Activated naive CD8-positive, alpha-beta T cell treated with anti-CD3 and anti-CD28 coated beads, Interleukin-2, amount 50 U/mL, for 24 hours (primary cell): ENCODE data around the gene ANXA4.
"Not testable (repeated sequence)": the region's sequence is repeated elsewhere in the genome, so short reads cannot be mapped to it uniquely, and the experiment has no call there.

Experiments
- ATAC-seq: fragments of 150-1000 bp; cut with Tn5 transposase; one replicate; pipeline ENCODE4 v1.10.0; 2021
- DNase-seq: peaks from one replicate; pipeline ENCODE4 v3.0.0; 2021
- H3K27ac Mint-ChIP-seq: one replicate; pipeline ENCODE4 v1.8.0; 2021; ENCODE audit warnings: mild to moderate bottlenecking, mixed read lengths
- H3K27me3 Mint-ChIP-seq: one replicate; pipeline ENCODE4 v1.8.0; 2021; ENCODE audit warnings: mixed read lengths
- H3K36me3 Mint-ChIP-seq: one replicate; pipeline ENCODE4 v1.8.0; 2021; ENCODE audit warnings: low read depth, mixed read lengths
- H3K4me1 Mint-ChIP-seq: one replicate; pipeline ENCODE4 v1.8.0; 2021; ENCODE audit warnings: mixed read lengths
- H3K4me3 Mint-ChIP-seq: one replicate; pipeline ENCODE4 v1.8.0; 2021; ENCODE audit warnings: mild to moderate bottlenecking, moderate library complexity, mixed read lengths
- H3K9me3 Mint-ChIP-seq: one replicate; pipeline ENCODE4 v1.8.0; 2021; ENCODE audit warnings: mixed read lengths

ANXA4 gene

DNA sequence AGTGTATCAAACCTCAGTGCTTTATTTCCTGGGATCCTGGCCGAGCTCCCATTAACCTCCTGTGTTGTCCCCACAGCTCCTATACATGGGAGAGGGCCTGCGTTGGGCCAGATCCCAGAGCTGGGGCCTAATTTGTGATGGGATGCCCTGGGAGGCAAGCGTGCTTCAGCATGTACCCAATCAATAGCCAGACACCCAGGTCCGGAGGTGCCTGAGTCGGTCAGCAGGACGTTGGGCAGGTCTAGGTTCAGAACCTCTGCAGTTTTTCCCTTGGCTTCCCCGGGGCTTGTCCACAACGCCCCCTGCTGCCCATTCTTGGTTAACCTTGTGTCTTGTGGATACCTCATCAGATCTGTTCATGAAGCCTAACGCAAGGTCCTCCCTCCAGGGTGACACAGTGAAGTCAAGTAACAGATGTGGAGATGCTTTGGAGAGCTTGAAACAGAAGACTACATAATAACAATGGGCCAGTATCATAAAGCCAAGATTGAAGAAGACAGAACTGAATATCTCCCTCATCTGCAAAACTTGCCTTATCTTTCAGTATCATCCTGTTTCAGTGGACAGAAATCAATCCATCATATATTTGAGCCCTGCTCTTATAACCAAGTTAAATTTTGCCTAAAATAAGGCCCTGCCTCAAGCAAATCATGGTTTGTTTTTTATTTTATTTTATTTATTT, 27.3 kb upstream of the ANXA4 start:
- not testable (repeated sequence) for H3K36me3 Mint-ChIP-seq, H3K9me3 Mint-ChIP-seq, H3K4me3 Mint-ChIP-seq, H3K4me1 Mint-ChIP-seq, H3K27me3 Mint-ChIP-seq
- DNase-seq (peak; percentile 93), ATAC-seq (peak; percentile 89)
- H3K27ac Mint-ChIP-seq = peak overlapping the region; percentile 43

DNA sequence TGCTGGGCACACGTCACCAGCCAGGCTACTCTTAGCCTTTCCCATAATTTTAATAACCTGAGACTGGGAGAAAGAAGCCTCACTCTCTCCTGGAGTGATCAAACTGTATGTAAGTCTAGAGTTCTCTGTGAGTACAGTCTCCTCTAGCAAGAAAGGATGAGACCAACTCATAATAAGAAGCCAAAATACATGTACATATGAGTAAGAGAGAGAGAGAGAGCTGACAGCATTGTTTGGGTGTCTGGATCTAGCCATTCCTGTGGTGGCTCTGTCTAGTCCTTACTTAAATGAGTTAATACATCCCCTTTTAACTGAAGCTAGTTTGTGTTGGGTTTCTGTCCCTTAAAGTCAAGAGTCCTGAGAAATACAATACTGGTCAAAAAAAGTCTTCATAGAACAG, 26.0 kb upstream of the ANXA4 start:
- H3K9me3 Mint-ChIP-seq = no peaks in the 10 kb centered on the region
- no peak overlapping the region for H3K27ac Mint-ChIP-seq
- H3K27me3 Mint-ChIP-seq = no peaks in the 10 kb centered on the region
- H3K4me3 Mint-ChIP-seq = no peak overlapping the region
- ATAC-seq (no peak), DNase-seq (no peak)
- H3K36me3 Mint-ChIP-seq = no peaks in the 10 kb centered on the region
- peaks cover 10% of the 10 kb centered on the region for H3K4me1 Mint-ChIP-seq

DNA sequence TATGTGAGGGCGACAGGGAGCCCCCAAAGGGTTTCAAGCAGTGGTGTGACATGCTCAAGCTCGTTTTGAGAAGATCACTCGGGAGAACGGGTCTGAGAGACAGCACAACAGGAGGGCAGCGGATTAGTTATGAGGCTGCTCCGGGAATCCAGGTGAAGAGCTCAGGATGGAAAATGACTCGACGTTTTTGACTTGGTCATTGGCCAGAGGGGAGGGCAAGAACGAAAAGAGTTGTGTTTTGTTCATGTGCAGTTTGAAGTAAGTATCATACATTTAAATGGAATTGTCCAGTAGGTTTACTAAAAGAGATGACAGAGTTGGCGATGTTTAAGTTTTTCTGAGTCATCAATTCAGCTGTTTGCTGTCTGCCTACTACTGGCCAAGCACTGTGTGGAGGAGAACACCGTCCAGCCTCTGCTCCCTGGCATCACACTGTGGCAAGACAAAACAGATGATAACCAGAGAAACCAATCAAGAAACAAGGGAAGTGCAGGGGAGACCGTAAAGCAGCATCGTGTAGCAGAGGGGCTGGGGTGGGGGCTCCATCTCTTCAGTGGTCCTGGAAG, 25.3 kb upstream of the ANXA4 start:
- Mint-ChIP-seq H3K4me1 (peaks cover 7% of the 10 kb centered on the region), H3K9me3 (no peaks in the 10 kb centered on the region), H3K27me3 (no peaks in the 10 kb centered on the region), H3K27ac (no peak overlapping the region), H3K36me3 (no peaks in the 10 kb centered on the region), H3K4me3 (no peak overlapping the region)
- ATAC-seq (no peak), DNase-seq (no peak)

DNA sequence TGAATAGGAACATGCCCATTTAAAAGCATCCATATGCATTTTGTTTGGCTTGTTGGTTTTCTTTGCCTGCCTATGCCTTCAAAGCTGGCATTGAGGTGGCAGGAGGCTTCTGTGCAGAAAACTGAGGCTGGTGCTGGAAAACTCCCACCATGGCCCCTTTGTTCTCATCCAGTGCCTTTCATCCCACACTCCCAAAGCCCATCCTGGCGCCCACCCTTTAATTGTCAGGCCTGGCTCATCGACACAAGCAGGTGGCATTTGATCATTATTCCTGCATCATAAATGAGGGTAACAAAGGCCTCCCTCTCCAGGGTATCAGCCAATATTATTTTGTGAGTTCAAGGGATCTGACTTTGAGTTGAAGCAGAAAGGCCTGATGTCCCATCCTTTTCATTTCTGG, 24.7 kb upstream of the ANXA4 start:
- Mint-ChIP-seq H3K27me3 (no peaks in the 10 kb centered on the region), H3K27ac (no peak overlapping the region), H3K4me3 (no peak overlapping the region), H3K4me1 (peaks cover 7% of the 10 kb centered on the region), H3K36me3 (no peaks in the 10 kb centered on the region), H3K9me3 (no peaks in the 10 kb centered on the region)
- ATAC-seq (no peak), DNase-seq (no peak)

DNA sequence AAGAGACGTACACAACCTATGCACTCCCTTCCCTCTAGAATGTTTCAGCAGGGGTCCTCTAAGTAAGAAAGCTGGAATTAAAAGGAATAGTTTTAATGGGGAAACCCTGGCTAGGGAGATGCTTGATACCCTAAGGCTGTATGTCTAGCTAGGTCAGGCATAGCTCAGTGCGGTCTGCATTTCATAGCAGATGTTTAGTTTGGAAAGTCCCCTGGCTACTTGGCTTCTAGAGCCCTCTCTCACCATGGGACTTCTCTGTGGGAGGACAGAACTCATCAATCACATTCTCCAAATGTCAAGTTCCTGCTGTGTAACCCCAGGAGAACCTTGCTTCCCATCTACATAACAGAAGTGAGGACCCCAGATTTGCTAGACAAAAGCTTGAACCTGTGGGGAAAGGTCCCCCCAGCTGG, 24.1 kb upstream of the ANXA4 start:
- H3K36me3 Mint-ChIP-seq = no peaks in the 10 kb centered on the region
- no peak for ATAC-seq
- no peaks in the 10 kb centered on the region for H3K9me3 Mint-ChIP-seq
- H3K4me3 Mint-ChIP-seq = no peak overlapping the region
- DNase-seq = no peak
- peaks cover 7% of the 10 kb centered on the region for H3K4me1 Mint-ChIP-seq
- H3K27me3 Mint-ChIP-seq = no peaks in the 10 kb centered on the region
- H3K27ac Mint-ChIP-seq = no peak overlapping the region

DNA sequence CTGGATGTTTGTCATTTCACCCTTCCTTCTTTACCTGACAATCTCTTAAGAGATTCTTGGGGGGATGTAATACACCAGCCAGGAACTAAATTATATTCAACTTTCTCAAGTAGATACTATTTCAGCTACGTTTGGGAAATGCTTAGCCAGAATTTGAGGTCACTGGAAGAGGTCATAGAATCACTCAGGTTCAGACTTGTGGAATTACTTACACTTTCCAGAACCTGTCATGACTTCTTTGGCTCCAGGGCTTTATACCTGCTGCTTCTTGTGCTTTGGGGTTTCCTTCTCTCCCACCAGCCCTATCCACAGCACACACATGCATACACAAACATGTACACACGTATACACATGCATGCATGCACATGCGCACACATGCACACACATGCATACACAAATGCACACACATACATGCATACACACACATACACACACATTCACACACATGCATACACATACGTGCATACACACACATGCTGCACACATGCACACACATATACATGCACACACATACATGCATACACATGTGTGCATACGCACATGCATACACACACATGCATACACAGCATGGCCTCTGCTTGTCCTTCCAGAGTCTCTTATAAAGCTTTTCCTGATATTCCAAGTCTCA, 23.5 kb upstream of the ANXA4 start:
- H3K27ac Mint-ChIP-seq = no peak overlapping the region
- H3K4me3 Mint-ChIP-seq = no peak overlapping the region
- H3K27me3 Mint-ChIP-seq = no peaks in the 10 kb centered on the region
- no peak for DNase-seq
- peaks cover 7% of the 10 kb centered on the region for H3K4me1 Mint-ChIP-seq
- H3K36me3 Mint-ChIP-seq = no peaks in the 10 kb centered on the region
- H3K9me3 Mint-ChIP-seq = no peaks in the 10 kb centered on the region
- no peak for ATAC-seq

DNA sequence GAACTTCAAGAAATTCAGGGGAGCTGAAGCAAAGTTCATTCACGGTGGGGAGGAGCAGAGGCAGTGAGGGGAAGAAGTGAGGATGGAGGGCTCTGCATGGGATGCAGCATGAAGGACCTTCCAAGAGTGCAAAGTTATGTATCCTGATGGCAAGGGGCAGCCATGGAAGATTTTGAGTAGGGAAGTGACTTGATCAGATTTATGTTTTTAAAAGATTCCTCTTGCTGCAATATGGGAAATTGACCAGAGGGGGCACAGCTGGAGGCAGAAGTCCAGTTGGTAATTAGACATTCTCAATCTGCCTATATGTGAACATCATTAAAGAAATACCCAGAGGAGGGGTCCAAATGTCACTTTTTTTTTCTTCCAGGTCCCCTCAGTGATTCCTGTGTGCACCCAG, 21.5 kb upstream of the ANXA4 start:
- ATAC-seq (no peak), DNase-seq (no peak)
- no peaks in the 10 kb centered on the region for H3K36me3 Mint-ChIP-seq
- no peak overlapping the region for H3K27ac Mint-ChIP-seq
- H3K9me3 Mint-ChIP-seq = no peaks in the 10 kb centered on the region
- peaks cover 2% of the 10 kb centered on the region for H3K4me1 Mint-ChIP-seq
- H3K27me3 Mint-ChIP-seq = no peaks in the 10 kb centered on the region
- no peak overlapping the region for H3K4me3 Mint-ChIP-seq

DNA sequence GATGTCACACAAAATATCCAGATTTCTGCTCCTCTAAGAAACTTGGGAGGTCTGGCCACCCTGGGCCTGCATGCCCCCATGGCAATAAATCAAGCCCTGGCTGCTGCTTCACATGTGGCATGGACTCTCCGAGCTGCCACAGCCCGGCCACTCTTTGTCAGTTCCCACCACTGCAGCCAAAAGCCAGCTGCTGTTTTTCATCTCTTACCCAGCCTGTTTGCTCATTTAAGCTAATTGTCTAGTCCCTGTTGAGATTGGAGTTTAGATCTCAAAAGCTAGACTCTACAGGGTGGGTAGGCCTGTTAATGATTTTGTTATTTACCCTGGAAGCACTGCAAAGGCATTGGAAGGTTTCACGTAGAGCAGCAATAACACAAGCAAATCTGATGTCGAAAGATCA, 20.9 kb upstream of the ANXA4 start:
- H3K4me3 Mint-ChIP-seq = no peak overlapping the region
- DNase-seq (no peak), ATAC-seq (no peak)
- H3K4me1 Mint-ChIP-seq = peaks cover 2% of the 10 kb centered on the region
- no peak overlapping the region for H3K27ac Mint-ChIP-seq
- no peaks in the 10 kb centered on the region for H3K27me3 Mint-ChIP-seq
- no peaks in the 10 kb centered on the region for H3K36me3 Mint-ChIP-seq
- no peaks in the 10 kb centered on the region for H3K9me3 Mint-ChIP-seq

DNA sequence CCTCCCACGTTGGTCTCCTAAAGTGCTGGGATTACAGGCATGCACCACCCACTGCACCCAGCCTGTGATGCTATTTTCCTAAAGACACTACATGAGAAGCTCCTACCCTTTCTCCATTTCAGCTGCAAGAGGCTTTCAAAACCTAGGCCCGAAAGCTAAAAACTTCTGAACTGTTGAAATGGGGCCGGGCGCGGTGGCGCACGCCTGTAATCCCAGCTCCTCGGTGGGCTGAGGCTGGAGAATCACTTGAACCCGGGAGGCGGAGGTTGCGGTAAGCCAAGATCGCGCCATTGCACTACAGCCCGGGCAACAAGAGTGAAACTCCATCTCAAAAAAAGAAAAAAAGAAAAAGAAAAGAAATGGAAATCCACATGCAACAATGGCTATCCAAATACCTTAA, 18.1 kb upstream of the ANXA4 start:
- Mint-ChIP-seq H3K27me3 (no peaks in the 10 kb centered on the region), H3K4me1 (peaks cover 2% of the 10 kb centered on the region), H3K9me3 (no peaks in the 10 kb centered on the region), H3K4me3 (no peak overlapping the region), H3K36me3 (no peaks in the 10 kb centered on the region), H3K27ac (no peak overlapping the region)
- DNase-seq (no peak), ATAC-seq (no peak)

DNA sequence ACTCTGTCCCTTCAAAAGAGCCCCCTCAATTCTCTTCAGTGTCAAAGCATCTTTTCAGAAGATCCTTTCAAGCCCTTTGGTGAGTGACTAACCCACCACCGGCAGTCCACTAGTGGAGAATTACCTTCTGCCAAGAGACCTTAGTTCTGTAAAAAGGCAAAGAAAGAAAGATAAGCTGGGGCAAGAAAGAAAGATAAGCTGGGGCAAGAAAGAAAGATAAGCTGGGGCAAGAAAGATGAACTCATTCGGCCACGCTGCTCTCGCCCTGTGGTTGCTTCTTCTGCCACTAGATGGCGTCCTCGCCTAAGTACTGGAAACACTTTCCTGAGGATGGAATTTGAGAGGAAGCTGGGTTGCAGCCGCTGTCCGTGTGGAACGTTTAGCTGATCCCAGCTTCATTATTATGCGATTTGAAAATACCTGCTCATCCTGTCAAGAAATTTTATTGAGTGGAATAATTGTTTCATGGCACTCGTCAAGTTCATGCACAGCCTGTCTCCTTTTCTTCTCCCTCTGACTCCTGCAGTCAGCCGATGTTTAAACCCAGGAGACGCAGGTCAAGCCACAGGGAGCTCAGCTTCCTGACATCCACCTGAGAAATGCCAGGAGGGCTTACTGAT, 17.3 kb upstream of the ANXA4 start:
- Mint-ChIP-seq H3K9me3 (no peaks in the 10 kb centered on the region), H3K36me3 (no peaks in the 10 kb centered on the region), H3K4me3 (peak overlapping the region; percentile 63), H3K27me3 (no peaks in the 10 kb centered on the region), H3K27ac (no peak overlapping the region), H3K4me1 (peaks cover 2% of the 10 kb centered on the region)
- DNase-seq (peak; percentile 89), ATAC-seq (peak; percentile 81)

DNA sequence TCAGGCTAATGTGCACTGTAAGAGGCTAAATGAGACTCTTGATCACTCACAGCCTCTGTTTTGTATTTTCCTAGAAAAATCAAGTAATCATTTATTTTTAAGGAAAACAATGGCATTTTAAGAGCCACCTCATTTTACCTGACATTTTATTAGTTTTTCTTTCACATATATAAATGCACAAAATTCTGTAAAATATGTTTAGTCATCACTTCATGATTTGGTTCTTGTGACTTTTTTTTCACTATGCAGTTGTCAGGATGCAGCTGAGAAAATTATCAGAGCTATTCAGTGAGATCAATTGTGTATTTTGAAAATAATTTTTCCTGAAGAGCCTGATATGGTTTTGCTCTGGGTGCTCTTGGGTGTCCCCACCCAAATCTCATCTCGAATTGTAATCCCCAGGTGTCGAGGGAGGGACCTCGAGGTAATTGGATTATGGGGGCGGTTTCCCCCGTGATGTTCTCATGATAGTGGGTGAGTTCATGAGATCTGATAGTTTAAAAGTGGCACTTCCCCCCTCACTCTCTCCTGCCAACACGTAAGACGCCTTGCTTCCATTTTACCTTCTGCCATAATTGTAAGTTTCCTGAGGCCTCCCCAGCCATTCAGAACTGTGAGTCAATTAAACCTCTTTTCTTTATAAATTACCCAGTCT, 16.1 kb upstream of the ANXA4 start:
- no peak overlapping the region for H3K27ac Mint-ChIP-seq
- H3K4me1 Mint-ChIP-seq = peaks cover 2% of the 10 kb centered on the region
- no peaks in the 10 kb centered on the region for H3K27me3 Mint-ChIP-seq
- H3K36me3 Mint-ChIP-seq = no peaks in the 10 kb centered on the region
- ATAC-seq (no peak), DNase-seq (no peak)
- no peak overlapping the region for H3K4me3 Mint-ChIP-seq
- no peaks in the 10 kb centered on the region for H3K9me3 Mint-ChIP-seq

DNA sequence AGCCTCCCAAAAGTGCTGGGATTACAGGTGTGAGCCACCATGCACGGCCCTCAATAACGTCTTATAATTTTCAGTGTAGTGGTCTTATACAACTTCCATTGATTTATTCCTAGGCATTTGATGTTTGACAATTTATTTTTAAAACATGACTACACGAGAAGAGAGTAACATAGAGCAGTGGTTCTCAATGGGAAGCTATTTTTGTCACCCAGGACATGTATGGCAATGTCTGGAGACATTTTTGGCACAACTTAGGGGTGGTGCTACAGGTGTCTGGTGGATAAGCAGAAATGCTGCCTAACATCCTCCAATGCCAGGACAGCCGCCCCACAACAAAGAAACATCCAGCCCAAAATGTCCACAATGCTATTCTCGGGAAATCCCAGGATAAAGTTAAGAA, 12.7 kb upstream of the ANXA4 start:
- H3K36me3 Mint-ChIP-seq = no peaks in the 10 kb centered on the region
- ATAC-seq (no peak), DNase-seq (no peak)
- H3K27me3 Mint-ChIP-seq = no peaks in the 10 kb centered on the region
- H3K27ac Mint-ChIP-seq = no peak overlapping the region
- H3K4me1 Mint-ChIP-seq = peaks cover 2% of the 10 kb centered on the region
- H3K4me3 Mint-ChIP-seq = no peak overlapping the region
- no peaks in the 10 kb centered on the region for H3K9me3 Mint-ChIP-seq

DNA sequence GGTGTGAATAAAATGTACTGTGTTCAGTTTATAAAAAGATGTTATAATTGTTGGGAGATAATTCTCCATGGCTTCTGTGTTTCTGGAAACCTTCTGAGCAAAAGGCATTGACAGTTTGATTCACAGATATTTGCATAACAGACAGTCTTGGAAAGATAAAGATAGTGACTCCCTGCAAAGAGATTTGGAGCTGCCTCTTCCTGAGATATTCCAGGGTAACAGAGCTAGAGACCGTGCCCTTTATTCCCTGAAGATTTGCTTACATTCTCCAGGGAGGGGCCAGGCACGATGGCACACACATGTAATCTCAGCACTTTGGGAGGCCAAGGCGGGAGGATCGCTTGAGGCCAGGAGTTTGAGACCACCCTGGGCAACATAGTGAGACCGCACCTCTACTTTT, 12.2 kb upstream of the ANXA4 start:
- ATAC-seq = no peak
- DNase-seq = no peak
- H3K4me1 Mint-ChIP-seq = no peaks in the 10 kb centered on the region
- no peaks in the 10 kb centered on the region for H3K27me3 Mint-ChIP-seq
- no peaks in the 10 kb centered on the region for H3K9me3 Mint-ChIP-seq
- no peak overlapping the region for H3K27ac Mint-ChIP-seq
- no peaks in the 10 kb centered on the region for H3K36me3 Mint-ChIP-seq
- H3K4me3 Mint-ChIP-seq = no peak overlapping the region

DNA sequence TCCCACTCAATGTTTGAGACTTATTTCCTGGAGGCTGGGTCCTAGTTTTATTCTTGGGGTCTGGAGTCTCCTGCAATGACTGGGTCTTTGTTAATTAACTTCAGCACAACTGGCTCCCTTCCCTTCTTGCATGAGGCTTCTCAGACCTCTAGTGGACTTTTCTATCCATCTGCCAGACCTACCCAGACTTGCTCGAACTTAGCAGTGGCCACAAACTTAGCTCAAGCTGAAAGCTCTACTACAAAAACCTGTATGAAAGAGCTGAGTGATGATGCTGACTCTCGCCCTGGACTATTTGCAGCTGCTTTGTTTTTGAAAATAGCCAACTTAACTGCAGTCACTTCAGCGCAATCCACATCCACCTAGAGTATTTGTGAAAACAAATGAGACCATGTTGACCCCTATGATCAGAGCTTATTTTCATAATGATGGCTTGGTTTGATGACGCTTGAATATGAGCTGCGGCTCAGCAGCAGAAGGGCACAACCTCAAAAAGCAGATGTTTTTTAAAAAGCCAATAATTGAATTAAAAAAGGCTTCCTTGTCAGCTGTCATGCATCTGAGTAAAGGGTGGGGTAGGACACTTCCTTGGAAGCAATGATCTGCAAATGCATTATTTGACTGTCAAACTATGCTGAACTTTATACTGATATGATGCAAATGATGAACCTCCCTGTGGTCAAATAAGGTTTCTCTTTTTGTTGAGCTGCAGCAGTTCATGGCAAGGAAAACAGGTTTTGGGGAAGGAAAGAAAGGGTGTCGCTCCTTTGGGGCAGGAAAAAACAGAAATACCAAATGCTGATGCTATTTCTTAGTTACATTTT, 10.6 kb upstream of the ANXA4 start:
- Mint-ChIP-seq H3K27ac (no peak overlapping the region), H3K36me3 (no peaks in the 10 kb centered on the region), H3K27me3 (no peaks in the 10 kb centered on the region), H3K9me3 (no peaks in the 10 kb centered on the region), H3K4me3 (no peak overlapping the region), H3K4me1 (no peaks in the 10 kb centered on the region)
- no peak for ATAC-seq
- no peak for DNase-seq
